ENCODE measurements around the gene CNTN3. TPM values are rescaled to one million over a fixed set of nuclear protein-coding genes. Genes with fewer than 3 reads are reported as not detected.

CNTN3 gene
- total and polyA plus RNA-seq, 10 donors = 0.30 to 6.7 (median 3.4) TPM

- 6 to 24% (median 12%) methylated on average over 2 of the region's 2 CpGs for WGBS, 5 donors
- no peak overlapping the region for H3K27ac ChIP-seq
- H3K27me3 ChIP-seq (replicated peaks in 1 of 7) = peaks cover 0 to 36% (median 3%) of the 10 kb centered on the region in 7 donors
- DNase-seq = no peak
- H3K4me3 ChIP-seq = peak overlapping the region in 6 of 8 donors; percentile 5 to 65 (median 30)
- TF ChIP-seq POLR2AphosphoS5 (IDR thresholded peaks at IDR 0.05) (no peak), CTCF (IDR thresholded peaks at IDR 0.05 in 8 of 11, conservative IDR thresholded peaks at IDR 0.05 in 3 of 11) (no peak), POLR2A (IDR thresholded peaks at IDR 0.05) (no peak)
- intact Hi-C loops (cut with DNase I; ENCODE audit: low total_unique reads) = no loop called here
- no peaks in the 10 kb centered on the region for H3K9me3 ChIP-seq
- H3K36me3 ChIP-seq = no peaks in the 10 kb centered on the region
- peaks cover 0 to 5% (median 0%) of the 10 kb centered on the region in 6 donors for H3K4me1 ChIP-seq
These were observed 1.4 kb downstream of the CNTN3 start for GRCh38 chr3:74613060-74613459.

GRCh38 chr3:74611206-74611605 is 3.3 kb downstream of the CNTN3 start:
- H3K27ac ChIP-seq = no peak overlapping the region
- H3K36me3 ChIP-seq = no peaks in the 10 kb centered on the region
- no peak overlapping the region for H3K4me3 ChIP-seq
- WGBS, 5 donors = 65 to 79% (median 67%) methylated on average over 1 of the region's 1 CpG
- TF ChIP-seq CTCF (IDR thresholded peaks at IDR 0.05 in 8 of 11, conservative IDR thresholded peaks at IDR 0.05 in 3 of 11) (no peak), POLR2AphosphoS5 (IDR thresholded peaks at IDR 0.05) (no peak), POLR2A (IDR thresholded peaks at IDR 0.05) (no peak)
- peaks cover 0 to 5% (median 0%) of the 10 kb centered on the region in 6 donors for H3K4me1 ChIP-seq
- peaks cover 0 to 36% (median 3%) of the 10 kb centered on the region in 7 donors for H3K27me3 ChIP-seq (replicated peaks in 1 of 7)
- intact Hi-C loops (cut with DNase I; ENCODE audit: low total_unique reads) = no loop called here
- no peak for DNase-seq
- H3K9me3 ChIP-seq = no peaks in the 10 kb centered on the region

GRCh38 chr3:74607803-74608202 is 6.7 kb downstream of the CNTN3 start:
- intact Hi-C loops (cut with DNase I; ENCODE audit: low total_unique reads) = no loop called here
- Histone ChIP-seq H3K27me3 (replicated peaks in 1 of 7) (peaks cover 0 to 7% (median 0%) of the 10 kb centered on the region in 7 donors), H3K4me1 (peaks cover 0 to 2% (median 0%) of the 10 kb centered on the region in 6 donors), H3K36me3 (no peaks in the 10 kb centered on the region), H3K27ac (no peak overlapping the region), H3K9me3 (peaks cover 0 to 4% (median 0%) of the 10 kb centered on the region in 8 donors), H3K4me3 (no peak overlapping the region)
- TF ChIP-seq CTCF (IDR thresholded peaks at IDR 0.05 in 8 of 11, conservative IDR thresholded peaks at IDR 0.05 in 3 of 11) = no peak
- TF ChIP-seq POLR2A (IDR thresholded peaks at IDR 0.05) = no peak
- TF ChIP-seq POLR2AphosphoS5 (IDR thresholded peaks at IDR 0.05) = no peak
- DNase-seq = no peak
- WGBS, 5 donors = 56 to 76% (median 72%) methylated on average over 2 of the region's 2 CpGs

GRCh38 chr3:74606996-74607395 is 7.5 kb downstream of the CNTN3 start:
- intact Hi-C loops (cut with DNase I; ENCODE audit: low total_unique reads) = no loop called here
- DNase-seq = no peak
- no peak overlapping the region for H3K27ac ChIP-seq
- peaks cover 0 to 4% (median 0%) of the 10 kb centered on the region in 8 donors for H3K9me3 ChIP-seq
- no peaks in the 10 kb centered on the region for H3K27me3 ChIP-seq (replicated peaks in 1 of 7)
- H3K4me1 ChIP-seq = no peaks in the 10 kb centered on the region
- TF ChIP-seq CTCF (IDR thresholded peaks at IDR 0.05 in 8 of 11, conservative IDR thresholded peaks at IDR 0.05 in 3 of 11) (no peak), POLR2A (IDR thresholded peaks at IDR 0.05) (no peak), POLR2AphosphoS5 (IDR thresholded peaks at IDR 0.05) (no peak)
- H3K36me3 ChIP-seq = no peaks in the 10 kb centered on the region
- no peak overlapping the region for H3K4me3 ChIP-seq
- WGBS, 5 donors = 90 to 93% (median 91%) methylated on average over 7 of the region's 7 CpGs

All from spleen (tissue), 11 donors.